Testis (tissue), 2 donors: ENCODE results near the gene AQP12A.

Experiments used
- CTCF ChIP-seq, 3 experiments: fragments of 450-650 bp in 2 of 3; fragments of 200-600 bp in 1 of 3; sonication (generic) in 1 of 3; IDR thresholded peaks; one replicate each; pipeline ENCODE4 v1.5.1; 2016 to 2019; ENCODE audit warnings: antibody characterized with exemption in 3 of 3, mild to moderate bottlenecking in 2 of 3, moderate library complexity in 1 of 3
- POLR2A ChIP-seq: fragments of 450-650 bp; IDR thresholded peaks from one replicate; pipeline ENCODE4 v1.6.1; 2017; ENCODE audit warnings: antibody characterized with exemption, mild to moderate bottlenecking, moderate library complexity

DNA sequence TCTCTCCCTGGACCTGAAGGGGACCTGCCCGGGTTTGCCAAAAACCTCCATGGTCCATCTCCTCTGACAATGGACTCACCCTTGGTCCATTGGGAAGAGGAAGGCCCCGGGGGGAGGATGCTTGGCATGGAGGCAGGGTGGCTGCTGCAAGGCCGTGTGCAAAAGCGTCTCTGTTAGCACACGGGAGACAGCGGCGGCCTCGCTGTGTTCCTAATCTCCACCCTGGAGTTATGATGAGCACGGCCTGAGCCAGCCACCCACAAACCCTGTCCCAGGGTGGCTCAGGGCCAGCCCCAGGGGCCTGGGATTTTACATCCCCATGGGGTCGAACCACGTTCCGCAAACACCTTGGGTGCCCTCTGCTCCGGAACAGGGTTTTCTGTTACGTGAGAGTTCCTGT is 35.8 kb downstream of the AQP12A start:
- no peak for TF ChIP-seq CTCF (IDR thresholded peaks at IDR 0.05)
- no peak for TF ChIP-seq POLR2A
